SKM-1 (cell line): ENCODE data around the gene KANTR.

Source experiments
- DNase-seq: peaks from one replicate; lab custom pipeline; 2025; ENCODE audit not compliant: unreplicated experiment; lab: John Stamatoyannopoulos, UW

Gene KANTR

GRCh38 chrX:53080628-53081580 lies 13.0 kb upstream of the KANTR start:
- DNase-seq, result no peak

- DNase-seq, result peak; percentile 63
Observed at GRCh38 chrX:53081925-53082772, 11.8 kb upstream of the KANTR start, which contains the start of gene TSPYL2. Gene TSPYL2 (plus strand): TSS chrX:53082367. CDS start chrX:53082499, 132 bp downstream.

- no peak for DNase-seq
Observed at GRCh38 chrX:53082773-53083616, 10.9 kb upstream of the KANTR start.

GRCh38 chrX:53084043-53084570 lies 9.8 kb upstream of the KANTR start:
- DNase-seq, result no peak

GRCh38 chrX:53084863-53085262 lies 9.1 kb upstream of the KANTR start:
- no peak for DNase-seq

GRCh38 chrX:53085661-53086229 lies 8.2 kb upstream of the KANTR start:
- no peak for DNase-seq

GRCh38 chrX:53086464-53086863 lies 7.5 kb upstream of the KANTR start:
- no peak for DNase-seq

- no peak for DNase-seq
Observed at GRCh38 chrX:53087388-53087831, 6.5 kb upstream of the KANTR start.

- no peak for DNase-seq
Observed at GRCh38 chrX:53088136-53088974, 5.6 kb upstream of the KANTR start.

GRCh38 chrX:53089224-53089842 lies 4.6 kb upstream of the KANTR start:
- no peak for DNase-seq

GRCh38 chrX:53089925-53090324 lies 4.0 kb upstream of the KANTR start:
- DNase-seq, result no peak

GRCh38 chrX:53091354-53091753 lies 2.6 kb upstream of the KANTR start:
- DNase-seq, result no peak

- peak; percentile 37 for DNase-seq
Observed at GRCh38 chrX:53093177-53093655, 726 bp upstream of the KANTR start.

- DNase-seq, result no peak
Observed at GRCh38 chrX:53094582-53094905, 602 bp downstream of the KANTR start.

GRCh38 chrX:53095796-53096195 lies 1.9 kb downstream of the KANTR start:
- DNase-seq, result no peak

- DNase-seq, result no peak
Observed at GRCh38 chrX:53114864-53115549, 21.1 kb downstream of the KANTR start.

GRCh38 chrX:53115550-53115874 lies 21.6 kb downstream of the KANTR start:
- DNase-seq, result no peak

GRCh38 chrX:53116101-53116500 lies 22.2 kb downstream of the KANTR start:
- DNase-seq, result no peak
